ENCODE results near the gene DLGAP1. TPM values are rescaled to one million over a fixed set of nuclear protein-coding genes. Genes with fewer than 3 reads are reported as not detected.

The DLGAP1 gene
- total RNA-seq, 1 experiment from 2014 or later, result 0.39 TPM

GRCh38 chr18:3757361-3757760, 697.7 kb downstream of the DLGAP1 start:
- Histone ChIP-seq H3K9me3 (ENCODE audit: control insufficient read depth in 1 of 2, insufficient read depth in 1 of 2, low read depth in 1 of 2, low read length in 2 of 2) (no peaks in the 10 kb centered on the region), H3K4me2 (ENCODE audit: low read length) (no peak overlapping the region), H3K27me3 (ENCODE audit: insufficient read depth, low read length) (no peaks in the 10 kb centered on the region), H3K9me2 (ENCODE audit: insufficient read depth) (no peaks in the 10 kb centered on the region), H3K36me3 (ENCODE audit: control insufficient read depth in 1 of 2, insufficient read depth in 2 of 2, low read length in 2 of 2) (no peaks in the 10 kb centered on the region), H3K27ac (ENCODE audit: low read depth, low read length) (no peak overlapping the region), H3K9ac (ENCODE audit: low read length) (no peak overlapping the region), H4K20me1 (ENCODE audit: insufficient read depth) (no peaks in the 10 kb centered on the region), H3K79me2 (ENCODE audit: insufficient read depth, low read length) (no peaks in the 10 kb centered on the region), H3K4me3 (replicated peaks in 1 of 2; ENCODE audit: low read depth in 1 of 2, low read length in 2 of 2) (no peak overlapping the region), H2AFZ (ENCODE audit: low read depth, low read length, poor library complexity, severe bottlenecking) (no peak overlapping the region), H3K4me1 (ENCODE audit: control insufficient read depth in 1 of 2, insufficient read depth in 2 of 2, low read length in 2 of 2) (no peaks in the 10 kb centered on the region)
- intact Hi-C loops (cut with micrococcal nuclease), result no loop called here
- TF ChIP-seq EZH2phosphoT487 (IDR thresholded peaks at IDR 0.05; ENCODE audit: borderline replicate concordance), result no peak
- TF ChIP-seq JUND (IDR thresholded peaks at IDR 0.05), result no peak
- no peak for TF ChIP-seq FOSL1 (IDR thresholded peaks at IDR 0.05; ENCODE audit: low read depth)
- no peak for TF ChIP-seq CEBPB (IDR thresholded peaks at IDR 0.05; ENCODE audit: low read depth)
- TF ChIP-seq ATF3 (IDR thresholded peaks at IDR 0.05), result no peak
- no peak for TF ChIP-seq POLR2AphosphoS5 (IDR thresholded peaks at IDR 0.05; ENCODE audit: low read depth, low read length)
- no peak for TF ChIP-seq REST (IDR thresholded peaks at IDR 0.05; ENCODE audit: low read depth)
- no TSS peak for BruUV-seq (replicated peaks)
- ChIA-PET CTCF (interaction anchor here (3.0 kb wide), 1 partner anchor 14 kb away, joined by 10 read pairs; no protein-coding TSS in a partner anchor), RAD21 (ENCODE audit: low non-redundant PET in 1 of 2, low total read pairs in 2 of 2, uncharacterized antibody in 2 of 2, unreplicated experiment in 2 of 2) (no interaction called here), POLR2A (no interaction called here)
- no peak for DNase-seq (ENCODE audit: low read depth, low spot score)
- no peak for ATAC-seq

- Histone ChIP-seq H3K36me3 (ENCODE audit: control insufficient read depth in 1 of 2, insufficient read depth in 2 of 2, low read length in 2 of 2) (no peaks in the 10 kb centered on the region), H3K27me3 (ENCODE audit: insufficient read depth, low read length) (no peaks in the 10 kb centered on the region), H3K9me3 (ENCODE audit: control insufficient read depth in 1 of 2, insufficient read depth in 1 of 2, low read depth in 1 of 2, low read length in 2 of 2) (no peaks in the 10 kb centered on the region), H2AFZ (ENCODE audit: low read depth, low read length, poor library complexity, severe bottlenecking) (no peak overlapping the region), H3K9me2 (ENCODE audit: insufficient read depth) (no peaks in the 10 kb centered on the region), H3K27ac (ENCODE audit: low read depth, low read length) (no peak overlapping the region), H3K79me2 (ENCODE audit: insufficient read depth, low read length) (no peaks in the 10 kb centered on the region), H3K4me3 (replicated peaks in 1 of 2; ENCODE audit: low read depth in 1 of 2, low read length in 2 of 2) (no peak overlapping the region), H3K9ac (ENCODE audit: low read length) (no peak overlapping the region), H3K4me1 (ENCODE audit: control insufficient read depth in 1 of 2, insufficient read depth in 2 of 2, low read length in 2 of 2) (no peaks in the 10 kb centered on the region), H3K4me2 (ENCODE audit: low read length) (no peak overlapping the region), H4K20me1 (ENCODE audit: insufficient read depth) (no peaks in the 10 kb centered on the region)
- no TSS peak for BruUV-seq (replicated peaks)
- no peak for ATAC-seq
- RAD21 ChIA-PET (ENCODE audit: low non-redundant PET in 1 of 2, low total read pairs in 2 of 2, uncharacterized antibody in 2 of 2, unreplicated experiment in 2 of 2), result no interaction called here
- intact Hi-C loops (cut with micrococcal nuclease), result no loop called here
- POLR2A ChIA-PET, result no interaction called here
- no peak for DNase-seq (ENCODE audit: low read depth, low spot score)
- CTCF ChIA-PET, result no interaction called here
- TF ChIP-seq SIN3A (IDR thresholded peaks at IDR 0.05; ENCODE audit: low read depth) (no peak), SRF (IDR thresholded peaks at IDR 0.05; ENCODE audit: low read depth) (no peak), EZH2phosphoT487 (IDR thresholded peaks at IDR 0.05; ENCODE audit: borderline replicate concordance) (no peak), ZBTB33 (IDR thresholded peaks at IDR 0.05; ENCODE audit: extremely low read depth, insufficient replicate concordance, low read length) (no peak), CTCF (IDR thresholded peaks at IDR 0.05 in 2 of 3, conservative IDR thresholded peaks at IDR 0.05 in 1 of 3; ENCODE audit: borderline replicate concordance in 1 of 3, insufficient read depth in 1 of 3, low read depth in 2 of 3, low read length in 2 of 3) (no peak), RAD21 (IDR thresholded peaks at IDR 0.05; ENCODE audit: low read depth) (no peak)
Measured at GRCh38 chr18:3753106-3753505, 702.0 kb downstream of the DLGAP1 start.

Measured in HCT116 (cell line).